GM21515 (cell line): ENCODE measurements around the gene ENG.

Experiments used
- ATAC-seq: cut with Tn5 transposase; IDR thresholded peaks from one replicate; pipeline ENCODE4 v1.9.1; 2021; ENCODE audit not compliant: unreplicated experiment

ENG gene

GRCh38 chr9:127815512-127816361 lies 38.7 kb downstream of the ENG start:
- no peak for ATAC-seq

- ATAC-seq = no peak
These were observed 39.6 kb downstream of the ENG start for GRCh38 chr9:127814619-127815511.

GRCh38 chr9:127813686-127814226 lies 40.7 kb downstream of the ENG start:
- no peak for ATAC-seq

GRCh38 chr9:127812936-127813675 lies 41.4 kb downstream of the ENG start:
- no peak for ATAC-seq

DNA sequence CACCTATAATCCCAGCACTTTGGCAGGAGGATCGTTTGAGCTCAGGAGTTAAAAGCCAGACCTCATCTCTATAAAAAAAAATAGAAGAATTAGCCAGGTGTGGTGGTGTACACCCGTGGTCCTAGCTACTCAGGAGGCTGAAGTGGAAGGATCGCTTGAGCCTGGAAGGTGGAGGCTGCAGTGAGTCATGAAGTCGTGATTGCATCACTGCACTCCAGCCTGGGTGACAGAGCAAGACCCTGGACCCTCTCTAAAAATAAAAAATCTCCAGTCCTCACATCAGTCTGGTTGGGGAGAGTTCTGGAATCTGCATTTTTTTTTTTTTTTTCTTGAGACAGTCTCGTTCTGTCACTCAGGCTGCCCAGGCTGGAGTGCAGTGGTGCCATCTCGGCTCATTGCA lies 42.4 kb downstream of the ENG start:
- no peak for ATAC-seq

DNA sequence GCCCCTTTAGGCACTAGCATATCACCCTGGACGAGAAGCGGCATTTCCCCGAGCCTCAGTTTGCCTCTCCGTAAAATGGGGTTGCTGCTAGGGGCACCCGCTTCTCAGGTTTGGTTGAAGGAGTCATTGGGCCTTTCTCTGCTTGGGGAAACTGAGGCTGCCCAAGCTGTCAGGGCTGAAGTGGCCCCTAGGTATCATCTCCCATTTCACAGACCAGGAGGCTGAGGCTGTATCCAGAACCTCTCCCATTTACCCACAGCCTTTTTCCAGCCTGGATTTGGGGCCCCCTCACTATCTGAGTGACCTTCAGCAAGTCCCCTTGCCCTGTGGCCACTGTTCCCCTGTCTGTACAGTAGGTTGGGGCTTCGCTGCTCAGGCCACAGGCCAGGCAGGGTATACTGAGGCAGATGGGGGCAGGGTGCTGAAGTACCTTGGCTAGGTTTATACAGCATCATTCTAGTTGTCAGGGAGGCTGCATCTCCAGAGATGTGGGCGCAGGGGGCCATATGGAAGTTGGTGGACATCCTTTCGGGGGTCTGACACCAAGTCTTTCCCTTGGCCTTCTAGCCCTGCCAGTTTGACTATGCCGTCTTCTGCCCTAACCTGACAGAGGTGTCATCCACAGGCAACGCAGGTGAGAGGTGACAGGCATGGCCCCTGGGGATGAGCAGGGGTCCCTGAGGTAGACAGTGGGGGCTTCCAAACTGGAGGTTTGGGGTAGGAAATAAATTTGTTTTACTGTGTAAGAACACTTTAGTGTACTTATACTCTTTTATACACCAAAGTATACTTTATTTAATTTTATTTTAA lies 43.9 kb downstream of the ENG start:
- no peak for ATAC-seq

DNA sequence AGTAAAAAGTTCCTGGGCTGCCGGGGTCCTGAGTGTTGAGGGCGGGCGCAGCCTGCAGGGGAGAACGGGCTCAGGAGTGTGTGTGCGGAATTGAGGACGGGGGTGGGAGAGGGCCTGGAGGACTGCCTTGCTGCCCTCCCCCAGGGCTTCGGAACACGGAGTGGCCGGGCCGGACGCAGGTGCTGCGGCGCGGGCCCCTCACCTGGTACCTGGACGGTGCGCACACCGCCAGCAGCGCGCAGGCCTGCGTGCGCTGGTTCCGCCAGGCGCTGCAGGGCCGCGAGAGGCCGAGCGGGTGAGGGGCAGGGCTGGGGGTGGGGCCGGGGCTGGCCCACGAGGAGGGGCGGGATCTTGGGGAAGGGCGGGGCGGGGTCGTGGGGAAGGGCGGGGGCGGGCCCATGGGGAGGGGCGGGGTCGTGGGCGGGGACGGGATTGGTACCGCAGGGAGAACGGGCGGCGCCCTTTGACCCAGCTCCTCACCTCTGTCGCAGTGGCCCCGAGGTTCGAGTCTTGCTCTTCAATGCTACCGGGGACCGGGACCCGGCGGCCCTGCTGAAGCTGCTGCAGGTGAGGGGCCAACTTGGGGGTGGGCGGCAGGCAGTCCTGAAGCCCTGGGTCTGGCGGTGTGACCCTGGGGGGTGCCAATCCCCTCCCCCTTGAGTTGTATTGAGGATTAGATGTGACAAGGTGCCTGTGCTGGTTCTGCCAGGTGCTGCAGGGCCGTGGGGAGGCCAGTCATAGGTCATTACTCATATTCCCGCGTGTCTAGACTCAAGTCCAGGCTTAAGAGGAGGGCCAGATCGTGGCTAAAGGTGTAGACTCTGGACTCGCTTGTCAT lies 44.7 kb downstream of the ENG start:
- ATAC-seq = no peak

- ATAC-seq = no peak
These were observed 45.4 kb downstream of the ENG start for GRCh38 chr9:127809002-127809539.

DNA sequence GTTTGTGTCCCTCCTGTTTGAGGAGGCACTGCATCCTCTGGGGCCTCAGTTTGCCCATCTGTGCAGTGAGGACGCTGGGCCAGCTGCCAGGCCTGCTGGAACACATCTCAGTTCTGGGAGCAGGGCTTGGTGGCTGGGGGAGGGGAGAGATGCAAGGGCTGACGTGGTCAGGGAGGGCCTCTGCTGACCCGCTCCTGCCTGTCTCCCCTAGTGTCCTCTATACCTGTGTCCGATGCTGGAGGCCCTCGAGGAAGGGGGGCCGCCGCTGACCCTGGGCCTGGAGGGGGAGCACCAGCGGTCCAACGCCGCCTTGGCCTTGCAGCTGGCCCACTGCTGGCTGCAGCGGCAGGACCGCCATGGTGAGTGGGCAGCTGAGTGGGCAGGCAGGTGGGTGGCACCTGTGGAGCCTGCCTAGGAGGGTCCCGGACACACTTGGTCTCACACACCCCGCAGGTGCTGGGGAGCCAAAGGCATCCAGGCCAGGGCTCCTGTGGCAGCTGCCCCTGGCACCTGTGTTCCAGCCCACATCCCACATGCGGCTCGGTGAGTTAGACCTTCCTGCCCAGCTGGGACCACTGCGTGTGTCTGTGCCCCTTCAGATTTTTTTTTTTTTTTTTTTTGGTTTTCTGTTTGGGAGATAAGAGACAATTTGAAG lies 46.0 kb downstream of the ENG start:
- ATAC-seq = no peak

DNA sequence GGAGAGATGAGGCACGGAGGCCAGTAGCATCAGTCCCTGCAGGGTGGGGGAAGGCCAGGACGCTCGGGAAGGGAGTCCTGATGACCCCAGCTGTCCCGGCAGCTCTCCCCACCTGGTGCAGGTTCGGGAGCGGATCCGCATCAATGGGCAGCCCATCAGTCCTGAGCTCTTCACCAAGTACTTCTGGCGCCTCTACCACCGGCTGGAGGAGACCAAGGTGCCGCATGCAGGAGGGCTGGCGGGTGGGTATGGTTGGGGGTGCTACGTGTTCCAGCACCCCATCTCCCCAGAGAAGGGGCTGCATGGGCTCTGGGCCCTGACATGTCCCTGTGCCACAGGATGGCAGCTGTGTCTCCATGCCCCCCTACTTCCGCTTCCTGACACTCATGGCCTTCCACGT lies 47.6 kb downstream of the ENG start:
- no peak for ATAC-seq

DNA sequence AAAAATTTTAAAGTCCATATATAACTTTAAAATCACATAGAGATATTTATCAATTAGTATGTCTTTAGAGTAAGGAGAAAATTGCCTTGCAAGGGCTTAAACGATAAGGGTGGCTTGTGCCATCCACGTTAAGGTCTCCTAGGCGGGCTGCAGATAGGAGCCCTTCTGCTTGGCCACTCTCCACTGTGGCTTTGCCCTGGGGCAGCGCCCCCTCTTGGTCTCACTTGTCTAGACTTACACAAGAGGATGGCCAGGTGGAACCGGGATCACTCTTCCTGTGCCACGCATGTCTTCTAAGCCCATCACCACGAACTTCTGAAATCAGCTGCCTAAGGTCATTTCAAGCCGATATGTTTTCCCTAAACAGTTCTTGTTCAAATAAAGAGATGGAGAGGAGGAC lies 48.8 kb downstream of the ENG start:
- ATAC-seq = no peak

- no peak for ATAC-seq
These were observed 50.7 kb downstream of the ENG start for GRCh38 chr9:127803507-127804352.

- ATAC-seq = peak; percentile 68
These were observed 51.6 kb downstream of the ENG start, which contains the start of gene FPGS for GRCh38 chr9:127802576-127803443. TSS of gene FPGS (plus strand) at chr9:127802882. CDS start at chr9:127802925, 43 bp downstream.

DNA sequence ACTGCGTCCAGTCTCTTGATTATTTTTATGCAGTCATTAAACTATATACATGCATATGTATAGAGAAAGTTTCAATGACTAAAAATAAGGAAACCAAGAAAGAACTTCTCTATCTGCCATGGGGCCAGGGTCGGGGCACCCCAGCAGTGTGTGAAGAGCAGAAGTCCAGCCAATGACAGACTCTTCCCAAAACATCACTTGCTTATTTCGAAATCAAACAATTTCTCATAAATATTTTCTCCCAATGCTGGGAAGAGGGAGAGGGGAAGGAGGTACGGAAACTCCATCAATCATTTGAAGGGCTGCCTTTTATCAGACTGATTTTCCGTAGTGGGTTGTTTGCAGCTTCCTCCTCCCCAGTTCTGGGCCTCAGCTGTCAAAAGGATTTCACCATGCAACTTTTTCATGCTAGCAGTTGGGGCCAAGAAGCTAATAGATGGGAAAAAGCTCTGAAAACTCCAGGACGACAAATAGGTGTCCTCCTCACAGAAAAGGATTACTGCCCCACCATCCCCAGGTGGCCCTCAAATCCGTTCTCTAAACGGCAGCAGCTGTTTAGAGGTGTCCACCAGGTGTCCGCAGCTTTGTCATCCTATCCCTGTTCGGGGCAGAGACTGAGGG lies 52.4 kb downstream of the ENG start:
- no peak for ATAC-seq

DNA sequence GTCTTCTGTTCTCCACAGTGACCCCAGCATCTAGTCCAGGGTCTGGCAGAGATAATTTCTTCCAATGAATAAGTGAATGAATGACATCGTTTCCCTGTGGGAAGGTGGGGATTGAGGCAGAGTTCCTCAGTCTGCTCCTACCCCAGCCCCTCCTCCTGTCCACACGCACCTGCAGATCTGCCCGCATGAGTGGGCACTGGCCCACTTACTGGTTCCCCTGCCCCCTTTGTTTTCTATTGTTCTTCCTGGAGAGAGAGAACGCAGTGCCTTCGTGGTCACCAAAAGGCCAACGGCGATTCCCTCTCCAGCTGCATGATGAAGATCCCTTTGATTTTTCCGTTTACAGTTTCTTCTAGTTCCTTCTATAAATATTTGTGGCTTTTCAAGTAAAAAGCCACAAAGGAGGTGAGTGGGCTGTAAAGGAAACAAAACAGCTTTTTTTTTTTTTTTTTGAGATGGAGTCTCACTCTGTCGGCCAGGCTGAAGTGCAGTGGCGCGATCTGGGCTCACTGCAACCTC lies 57.5 kb downstream of the ENG start:
- ATAC-seq = no peak
